HUES6 (cell line): ENCODE results near the gene ARHGAP26.
A peak's percentile ranks its signal among the peaks of the same experiment; 100 is the strongest.

Source experiments
- H3K27ac ChIP-seq: 2 replicates; pipeline ENCODE4 v1.7.0; 2013; ENCODE audit warnings: low read depth, mild to moderate bottlenecking, low read length, inconsistent platforms
- H3K27me3 ChIP-seq: 2 replicates; pipeline ENCODE4 v1.6.1; 2013; ENCODE audit warnings: low read length; ENCODE audit not compliant: control insufficient read depth, insufficient read depth
- H3K36me3 ChIP-seq: 2 replicates; pipeline ENCODE4 v1.6.1; 2013; ENCODE audit warnings: low read length; ENCODE audit not compliant: control insufficient read depth, insufficient read depth
- H3K4me1 ChIP-seq: 2 replicates; pipeline ENCODE4 v1.6.1; 2013; ENCODE audit warnings: low read length; ENCODE audit not compliant: control insufficient read depth, insufficient read depth
- H3K4me3 ChIP-seq: 2 replicates; pipeline ENCODE4 v1.5.1; 2013; ENCODE audit warnings: low read depth, low read length
- H3K9ac ChIP-seq: one replicate; pipeline ENCODE4 v1.6.1; 2013; ENCODE audit warnings: mild to moderate bottlenecking, low read length
- H3K9me3 ChIP-seq: 2 replicates; pipeline ENCODE4 v1.6.1; 2013; ENCODE audit warnings: low read depth, low read length; ENCODE audit not compliant: control insufficient read depth, insufficient read depth

The ARHGAP26 gene

DNA sequence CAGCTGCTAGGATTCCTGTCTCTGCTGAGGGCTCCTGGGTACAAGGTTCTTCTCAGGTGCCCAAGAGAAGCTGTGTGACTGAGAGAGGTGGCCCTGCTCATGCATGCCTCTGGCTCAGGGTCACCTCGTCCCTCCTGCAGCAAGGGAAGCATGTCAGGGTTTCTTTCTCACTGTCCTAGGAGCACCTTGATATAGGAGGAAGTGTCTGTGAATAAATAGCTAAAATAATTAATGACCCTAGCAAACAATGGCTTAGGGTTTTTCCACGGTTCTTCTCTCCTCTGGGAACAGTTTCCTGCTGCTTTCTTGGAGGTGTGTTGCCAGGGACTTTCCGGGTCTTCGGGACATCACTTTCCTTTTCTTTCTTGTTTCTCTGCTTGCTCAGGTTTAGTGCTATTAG, 87.2 kb downstream of the ARHGAP26 start:
- Histone ChIP-seq H3K4me3 (no peak overlapping the region), H3K4me1 (peaks cover 33% of the 10 kb centered on the region), H3K36me3 (no peaks in the 10 kb centered on the region), H3K9ac (no peak overlapping the region), H3K9me3 (no peaks in the 10 kb centered on the region), H3K27me3 (no peaks in the 10 kb centered on the region), H3K27ac (no peak overlapping the region)

- Histone ChIP-seq H3K4me3 (no peak overlapping the region), H3K27ac (no peak overlapping the region), H3K9me3 (no peaks in the 10 kb centered on the region), H3K9ac (no peak overlapping the region), H3K27me3 (no peaks in the 10 kb centered on the region), H3K4me1 (peaks cover 42% of the 10 kb centered on the region), H3K36me3 (no peaks in the 10 kb centered on the region)
Observed at GRCh38 chr5:142859037-142859436, 88.9 kb downstream of the ARHGAP26 start.

- no peak overlapping the region for H3K27ac ChIP-seq
Observed at GRCh38 chr5:142860270-142860669, 90.1 kb downstream of the ARHGAP26 start.

DNA sequence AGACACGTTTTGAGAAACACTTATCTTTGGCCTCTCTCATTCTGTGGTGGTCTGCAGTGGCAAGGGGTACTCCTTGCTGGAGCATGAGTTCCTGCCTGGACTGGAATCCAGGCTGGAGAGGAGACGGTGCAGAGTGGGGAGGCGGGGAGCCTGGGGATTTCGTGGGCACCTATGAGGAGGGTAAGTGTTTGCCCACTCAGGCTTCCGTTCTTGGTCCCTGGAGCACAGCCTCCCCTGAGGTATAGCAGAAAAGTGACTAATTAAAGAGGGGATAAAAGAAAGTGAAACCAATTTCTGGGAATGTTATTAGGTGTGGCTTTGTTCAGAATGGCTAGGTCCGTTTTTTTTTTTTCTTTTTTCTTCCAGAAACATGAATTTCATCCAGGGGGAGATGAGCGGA, 90.8 kb downstream of the ARHGAP26 start:
- no peak overlapping the region for H3K4me3 ChIP-seq
- peaks cover 59% of the 10 kb centered on the region for H3K4me1 ChIP-seq
- H3K27ac ChIP-seq, result no peak overlapping the region
- H3K27me3 ChIP-seq, result no peaks in the 10 kb centered on the region
- H3K9ac ChIP-seq, result no peak overlapping the region
- no peaks in the 10 kb centered on the region for H3K9me3 ChIP-seq
- H3K36me3 ChIP-seq, result no peaks in the 10 kb centered on the region

More at GRCh38 chr5:142860270-142860669, 90.1 kb downstream of the ARHGAP26 start:
- Histone ChIP-seq H3K27me3 (no peaks in the 10 kb centered on the region), H3K4me3 (no peak overlapping the region), H3K9ac (no peak overlapping the region), H3K4me1 (peaks cover 54% of the 10 kb centered on the region), H3K36me3 (no peaks in the 10 kb centered on the region), H3K9me3 (no peaks in the 10 kb centered on the region)

DNA sequence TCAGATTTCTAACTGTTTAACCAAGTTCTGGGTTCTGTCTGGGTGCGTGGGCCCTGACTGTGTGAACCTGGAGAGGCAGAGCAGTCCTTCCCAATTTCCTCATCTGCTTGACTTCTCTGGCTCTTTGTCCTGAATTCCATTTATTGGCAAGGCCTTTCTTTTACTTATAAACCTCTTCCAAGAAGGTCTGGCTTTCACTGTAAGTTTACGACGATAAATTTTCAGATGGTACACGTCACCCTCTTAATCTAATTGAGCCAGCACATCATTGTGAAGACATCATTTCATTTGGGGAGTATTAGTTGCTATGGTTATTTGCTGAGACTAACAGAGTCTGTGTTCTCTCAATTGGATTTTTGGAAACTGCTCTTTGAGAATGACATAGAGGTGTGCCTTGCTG, 92.4 kb downstream of the ARHGAP26 start:
- Histone ChIP-seq H3K27me3 (no peaks in the 10 kb centered on the region), H3K4me3 (no peak overlapping the region), H3K9me3 (no peaks in the 10 kb centered on the region), H3K27ac (no peak overlapping the region), H3K36me3 (no peaks in the 10 kb centered on the region), H3K4me1 (peaks cover 65% of the 10 kb centered on the region), H3K9ac (no peak overlapping the region)

DNA sequence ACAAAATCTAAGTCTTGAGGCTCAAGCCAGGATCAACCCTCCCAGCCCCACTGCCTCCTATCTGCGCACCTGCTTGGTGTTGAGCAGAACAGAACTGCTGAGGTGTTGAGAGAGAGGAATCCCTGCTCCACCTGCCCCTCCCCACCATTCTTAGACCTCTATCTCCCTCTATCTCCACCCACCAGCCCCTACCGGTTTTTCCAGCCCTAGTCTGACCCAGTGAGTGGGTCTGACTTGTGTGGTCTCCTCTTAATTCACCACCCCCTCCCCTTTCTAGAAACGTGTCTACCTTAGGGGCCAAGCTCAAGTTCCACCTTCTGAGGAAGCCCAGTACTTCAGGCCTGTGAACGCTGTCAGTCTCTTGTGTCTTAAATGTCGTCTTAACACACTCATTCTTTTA, 93.7 kb downstream of the ARHGAP26 start:
- Histone ChIP-seq H3K27me3 (no peaks in the 10 kb centered on the region), H3K9ac (peak overlapping the region; percentile 67), H3K27ac (peak overlapping the region; percentile 83), H3K9me3 (no peaks in the 10 kb centered on the region), H3K4me3 (peak overlapping the region; percentile 17), H3K36me3 (no peaks in the 10 kb centered on the region), H3K4me1 (peaks cover 62% of the 10 kb centered on the region)

GRCh38 chr5:142864290-142865260, 94.4 kb downstream of the ARHGAP26 start:
- no peaks in the 10 kb centered on the region for H3K36me3 ChIP-seq
- peak overlapping the region; percentile 17 for H3K4me3 ChIP-seq
- H3K9ac ChIP-seq, result peak overlapping the region; percentile 67
- no peaks in the 10 kb centered on the region for H3K27me3 ChIP-seq
- H3K27ac ChIP-seq, result peak overlapping the region; percentile 83
- no peaks in the 10 kb centered on the region for H3K9me3 ChIP-seq
- H3K4me1 ChIP-seq, result peaks cover 62% of the 10 kb centered on the region

- no peak overlapping the region for H3K9ac ChIP-seq
- no peaks in the 10 kb centered on the region for H3K36me3 ChIP-seq
- H3K9me3 ChIP-seq, result no peaks in the 10 kb centered on the region
- H3K27me3 ChIP-seq, result no peaks in the 10 kb centered on the region
- no peak overlapping the region for H3K4me3 ChIP-seq
- H3K27ac ChIP-seq, result no peak overlapping the region
- peaks cover 62% of the 10 kb centered on the region for H3K4me1 ChIP-seq
Observed at GRCh38 chr5:142865631-142866030, 95.5 kb downstream of the ARHGAP26 start.

- Histone ChIP-seq H3K4me3 (no peak overlapping the region), H3K9ac (no peak overlapping the region), H3K9me3 (no peaks in the 10 kb centered on the region), H3K27me3 (no peaks in the 10 kb centered on the region), H3K4me1 (peaks cover 60% of the 10 kb centered on the region), H3K36me3 (no peaks in the 10 kb centered on the region), H3K27ac (no peak overlapping the region)
Observed at GRCh38 chr5:142866563-142867275, 96.5 kb downstream of the ARHGAP26 start.

DNA sequence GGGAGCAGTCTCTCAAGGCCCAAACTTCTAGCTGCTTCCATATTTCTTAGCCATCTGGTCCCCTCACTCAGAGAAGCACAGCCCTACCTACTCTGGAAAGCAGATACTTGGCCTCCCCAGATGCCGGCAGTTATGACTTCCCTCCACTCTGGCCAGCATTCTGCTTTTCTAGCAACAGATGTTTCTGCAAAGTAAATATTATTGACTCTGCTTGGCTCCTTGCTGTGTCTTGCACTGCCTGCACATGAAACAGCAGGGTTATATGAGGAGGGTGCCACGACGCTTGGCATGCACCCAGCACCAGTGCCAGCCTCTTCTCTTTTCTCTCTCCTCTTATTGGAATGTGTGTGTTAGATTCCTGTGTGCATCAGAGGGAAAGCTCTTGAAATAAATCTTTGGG, 99.7 kb downstream of the ARHGAP26 start:
- no peaks in the 10 kb centered on the region for H3K9me3 ChIP-seq

More for the DNA sequence above, 99.7 kb downstream of the ARHGAP26 start:
- Histone ChIP-seq H3K36me3 (no peaks in the 10 kb centered on the region), H3K4me1 (peaks cover 46% of the 10 kb centered on the region), H3K9ac (no peak overlapping the region), H3K4me3 (no peak overlapping the region), H3K27ac (no peak overlapping the region), H3K27me3 (no peaks in the 10 kb centered on the region)
